ENCODE data around the gene C1orf21. TPM values are rescaled to one million over a fixed set of nuclear protein-coding genes. Genes with fewer than 3 reads are reported as not detected.

C1orf21 gene
- total and polyA plus RNA-seq, 12 donors: 20.6 to 76.7 (median 67.5) TPM

- ATAC-seq (peak in 7 of 8 donors; percentile 13 to 60 (median 39)), DNase-seq (peak in 1 of 2 donors; percentile 39)
- Histone ChIP-seq H3K27me3 (no peaks in the 10 kb centered on the region), H3K27ac (peak overlapping the region; percentile 41 to 88 (median 64)), H3K4me1 (peaks cover 29 to 86% (median 71%) of the 10 kb centered on the region in 9 donors), H3K9me3 (no peaks in the 10 kb centered on the region), H3K36me3 (peaks cover 0 to 21% (median 0%) of the 10 kb centered on the region in 9 donors), H3K4me3 (no peak overlapping the region)
- intact Hi-C loops (cut with DNase I): loop anchor here in 2 of 10 donors (10.0 kb wide), 3 partner anchors 142 to 212 kb away; no protein-coding TSS in a partner anchor
- peak in 5 of 9 donors; percentile 15 to 45 (median 30) for TF ChIP-seq CTCF (IDR thresholded peaks at IDR 0.05)
- 49% methylated on average over 3 of the region's 3 CpGs for WGBS, 2 donors
Observed at GRCh38 chr1:184483101-184483683, 96.4 kb downstream of the C1orf21 start.

GRCh38 chr1:184485751-184486723 lies 99.2 kb downstream of the C1orf21 start:
- H3K4me1 ChIP-seq: peaks cover 27 to 94% (median 87%) of the 10 kb centered on the region in 9 donors
- WGBS, 2 donors: 60 to 62% methylated on average over 9 of the region's 9 CpGs
- no peaks in the 10 kb centered on the region for H3K27me3 ChIP-seq
- TF ChIP-seq CTCF (IDR thresholded peaks at IDR 0.05): no peak
- intact Hi-C loops (cut with DNase I): loop anchor here in 2 of 10 donors (10.0 kb wide), 3 partner anchors 139 to 209 kb away; no protein-coding TSS in a partner anchor
- DNase-seq (no peak), ATAC-seq (peak in 5 of 8 donors; percentile 43 to 75 (median 66))
- H3K4me3 ChIP-seq: no peak overlapping the region
- peak overlapping the region; percentile 25 to 89 (median 63) for H3K27ac ChIP-seq
- H3K9me3 ChIP-seq: no peaks in the 10 kb centered on the region
- H3K36me3 ChIP-seq: no peaks in the 10 kb centered on the region

GRCh38 chr1:184486761-184487445 lies 100.1 kb downstream of the C1orf21 start:
- DNase-seq (no peak), ATAC-seq (peak in 1 of 8 donors; percentile 37)
- TF ChIP-seq CTCF (IDR thresholded peaks at IDR 0.05): no peak
- H3K27ac ChIP-seq: peak overlapping the region in 9 of 10 donors; percentile 54 to 89 (median 66)
- peaks cover 27 to 94% (median 87%) of the 10 kb centered on the region in 9 donors for H3K4me1 ChIP-seq
- no peaks in the 10 kb centered on the region for H3K27me3 ChIP-seq
- no peaks in the 10 kb centered on the region for H3K9me3 ChIP-seq
- 69 to 78% methylated on average over 6 of the region's 6 CpGs for WGBS, 2 donors
- intact Hi-C loops (cut with DNase I): loop anchor here in 2 of 10 donors (10.0 kb wide), 3 partner anchors 138 to 208 kb away; no protein-coding TSS in a partner anchor
- no peak overlapping the region for H3K4me3 ChIP-seq
- no peaks in the 10 kb centered on the region for H3K36me3 ChIP-seq

All from heart right ventricle (tissue), 16 donors.